CD4-positive, alpha-beta memory T cell (primary cell): ENCODE measurements around the gene C12orf43. TPM values are rescaled to one million over a fixed set of nuclear protein-coding genes. Genes with fewer than 3 reads are reported as not detected.

Experiments
- CTCF ChIA-PET: fragments of 350-600 bp; sonication (Branson Sonifier 250); formaldehyde crosslinking; loops from one replicate; lab custom pipeline; 2021; ENCODE audit warnings: inconsistent platforms; ENCODE audit not compliant: partially characterized antibody; lab: Charles Lee
- POLR2A ChIA-PET: fragments of 350-600 bp; sonication (Branson Sonifier 250); formaldehyde crosslinking; loops from one replicate; lab custom pipeline; 2021; ENCODE audit not compliant: partially characterized antibody; lab: Charles Lee
- DNase-seq, 5 donors: peaks; one replicate each; pipeline versions ENCODE4 v3.0.0 to v3.0.0-alpha.2; 2020 to 2022; ENCODE audit warnings: mixed read lengths in 1 of 5
- H3K27ac ChIP-seq: one replicate; pipeline ENCODE4 v1.7.0; 2013; ENCODE audit warnings: low read depth, low read length
- H3K27me3 ChIP-seq: 2 replicates; pipeline ENCODE4 v1.7.0; 2013; ENCODE audit warnings: mild to moderate bottlenecking, low read length, moderate library complexity; ENCODE audit not compliant: insufficient read depth
- H3K36me3 ChIP-seq: 2 replicates; pipeline ENCODE4 v1.7.0; 2013; ENCODE audit warnings: mild to moderate bottlenecking, low read length, moderate library complexity; ENCODE audit not compliant: insufficient read depth
- H3K4me1 ChIP-seq: 2 replicates; pipeline ENCODE4 v1.7.0; 2013; ENCODE audit warnings: mild to moderate bottlenecking, low read length, moderate library complexity; ENCODE audit not compliant: insufficient read depth
- H3K4me3 ChIP-seq, 2 donors: one replicate each; pipeline ENCODE4 v1.7.0; 2013; ENCODE audit warnings: low read length in 2 of 2, mild to moderate bottlenecking in 1 of 2
- H3K9me3 ChIP-seq, 2 donors: one replicate each; pipeline ENCODE4 v1.7.0; 2013; ENCODE audit warnings: low read length in 2 of 2, control low read depth in 1 of 2; ENCODE audit not compliant: control insufficient read depth in 1 of 2
- H3K27ac Mint-ChIP-seq, 7 donors: one replicate each; pipeline ENCODE4 v1.8.0; 2020 to 2021; ENCODE audit warnings: mixed read lengths in 7 of 7, mild to moderate bottlenecking in 6 of 7, inconsistent platforms in 3 of 7, moderate library complexity in 3 of 7
- H3K27me3 Mint-ChIP-seq, 2 donors: one replicate each; pipeline ENCODE4 v1.8.0; 2020 to 2021; ENCODE audit warnings: mixed read lengths in 2 of 2
- H3K36me3 Mint-ChIP-seq, 2 donors: one replicate each; pipeline ENCODE4 v1.8.0; 2020 to 2021; ENCODE audit warnings: mixed read lengths in 2 of 2, inconsistent platforms in 1 of 2, mild to moderate bottlenecking in 1 of 2
- H3K4me1 Mint-ChIP-seq, 4 donors: one replicate each; pipeline ENCODE4 v1.8.0; 2020 to 2021; ENCODE audit warnings: mixed read lengths in 4 of 4, mild to moderate bottlenecking in 1 of 4
- H3K4me3 Mint-ChIP-seq, 8 donors: one replicate each; pipeline ENCODE4 v1.8.0; 2020 to 2021; ENCODE audit warnings: mixed read lengths in 8 of 8, mild to moderate bottlenecking in 7 of 8, moderate library complexity in 6 of 8, inconsistent platforms in 3 of 8
- H3K9me3 Mint-ChIP-seq, 8 donors: one replicate each; pipeline ENCODE4 v1.8.0; 2020 to 2021; ENCODE audit warnings: mixed read lengths in 8 of 8, mild to moderate bottlenecking in 5 of 8, inconsistent platforms in 3 of 8, moderate library complexity in 1 of 8
- intact Hi-C: fragments of 100-400 bp; cut with micrococcal nuclease; formaldehyde crosslinking; loops from one replicate; pipeline ENCODE4 v1.15.1; 2023
- polyA plus RNA-seq, 2 donors: library from polyadenylated mRNA; unstranded; fragments of 300-500 nt; fragmentation: Illumina TruSeq; gene quantifications; one replicate each; pipeline ENCODE4 v1.2.3, GENCODE V29; 2021
- total RNA-seq, 2 experiments: library from RNA; stranded (reverse); gene quantifications; one replicate each; pipeline ENCODE4 v1.2.3, GENCODE V29; 2021

Gene C12orf43
- total and polyA plus RNA-seq, 4 experiments from 2014 or later: 13.8 to 17.6 (median 15.8) TPM

DNA sequence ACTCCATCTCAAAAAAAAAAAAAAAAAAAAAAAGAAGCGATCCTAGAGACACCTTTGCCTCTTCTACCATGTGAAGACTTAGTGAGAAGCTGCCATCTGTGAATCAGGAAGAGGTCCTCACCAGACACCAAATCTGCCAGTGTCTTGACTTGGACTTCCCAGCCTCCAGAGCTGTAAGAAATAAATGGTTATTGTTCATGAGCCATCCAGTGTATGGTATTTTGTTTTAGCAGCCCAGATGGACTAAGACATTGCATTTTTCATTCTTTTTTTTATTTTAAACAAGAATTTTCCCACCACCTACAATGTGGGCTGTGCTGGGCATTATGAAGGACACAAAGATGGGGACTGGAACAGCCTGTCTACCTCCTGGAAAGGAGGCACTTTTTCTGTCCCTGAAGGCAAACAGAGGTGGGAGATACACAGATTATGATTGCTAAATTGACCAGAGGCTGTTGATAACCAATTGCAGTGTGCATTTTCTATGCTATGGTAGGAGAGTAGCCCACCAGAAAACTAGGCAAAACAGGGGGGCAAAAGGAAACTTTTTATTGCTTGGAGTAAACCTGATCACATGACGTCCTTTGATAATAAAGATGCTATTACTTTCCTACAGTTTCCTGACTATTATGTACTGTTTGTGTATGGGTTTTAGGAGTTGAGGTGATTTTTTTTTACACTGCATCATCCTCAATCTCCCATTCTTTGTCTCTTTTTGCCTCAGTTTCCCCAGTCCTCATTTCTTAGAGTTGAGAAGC lies 2.8 kb upstream of the C12orf43 start:
- peaks cover 16% of the 10 kb centered on the region for H3K36me3 ChIP-seq
- Mint-ChIP-seq H3K4me1 (peaks cover 14 to 22% (median 17%) of the 10 kb centered on the region in 4 donors), H3K36me3 (peaks cover 19 to 30% of the 10 kb centered on the region in 2 donors), H3K27me3 (no peaks in the 10 kb centered on the region), H3K4me3 (peak overlapping the region in 1 of 8 donors; percentile 54), H3K27ac (peak overlapping the region in 1 of 7 donors; percentile 36), H3K9me3 (no peaks in the 10 kb centered on the region)
- no peak for DNase-seq
- no peaks in the 10 kb centered on the region for H3K27me3 ChIP-seq
- intact Hi-C loops: no loop called here
- ChIA-PET CTCF (interaction anchor here (1.3 kb wide), 1 partner anchor 41 kb away, joined by 3 read pairs; no protein-coding TSS in a partner anchor), POLR2A (interaction anchor here (0.7 kb wide), 1 partner anchor 16 kb away, joined by 3 read pairs; no protein-coding TSS in a partner anchor)
- no peak overlapping the region for H3K4me3 ChIP-seq
- H3K27ac ChIP-seq: no peak overlapping the region
- H3K4me1 ChIP-seq: peaks cover 15% of the 10 kb centered on the region
- H3K9me3 ChIP-seq: no peaks in the 10 kb centered on the region

DNA sequence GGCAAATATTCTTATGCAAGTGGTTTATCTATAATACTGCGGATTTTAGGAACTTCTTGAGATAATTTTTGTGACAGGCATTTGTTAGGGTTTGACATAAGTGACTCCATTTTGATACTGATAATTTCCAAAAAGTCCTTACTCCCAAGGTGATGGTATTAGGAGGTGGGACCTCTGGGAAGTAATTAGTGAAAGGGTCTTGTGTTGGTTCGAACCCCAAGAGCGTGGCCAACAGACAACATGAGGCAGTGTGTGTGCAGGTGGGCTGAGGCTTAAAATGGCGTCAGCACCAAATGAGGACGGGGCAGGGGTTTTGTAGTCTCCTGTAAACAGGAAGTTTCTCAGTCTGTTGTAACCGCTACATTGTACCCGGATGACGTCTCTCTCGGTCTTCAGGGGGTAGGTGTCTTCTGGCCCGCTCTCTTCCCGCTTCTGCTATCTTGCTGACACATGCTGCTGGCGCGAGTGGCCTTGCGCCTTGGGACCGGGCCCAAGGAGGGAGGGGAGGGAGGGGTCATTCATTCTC lies 1.7 kb upstream of the C12orf43 start:
- peaks cover 10% of the 10 kb centered on the region for H3K36me3 ChIP-seq
- Mint-ChIP-seq H3K27ac (peak overlapping the region in 1 of 7 donors; percentile 62), H3K9me3 (no peaks in the 10 kb centered on the region), H3K4me1 (peaks cover 14 to 22% (median 17%) of the 10 kb centered on the region in 4 donors), H3K36me3 (peaks cover 17 to 31% of the 10 kb centered on the region in 2 donors), H3K27me3 (no peaks in the 10 kb centered on the region), H3K4me3 (no peak overlapping the region)
- H3K27ac ChIP-seq: no peak overlapping the region
- intact Hi-C loops: loop anchor here (2.0 kb wide), 1 partner anchor 79 kb away; no protein-coding TSS in a partner anchor
- H3K4me1 ChIP-seq: peaks cover 15% of the 10 kb centered on the region
- H3K4me3 ChIP-seq: no peak overlapping the region
- ChIA-PET CTCF (interaction anchor here (1.6 kb wide), 1 partner anchor 42 kb away, joined by 6 read pairs; no protein-coding TSS in a partner anchor), POLR2A (interaction anchor here (1.2 kb wide), 1 partner anchor 21 kb away, joined by 3 read pairs; the partner anchor contains the start of gene OASL)
- H3K9me3 ChIP-seq: no peaks in the 10 kb centered on the region
- no peaks in the 10 kb centered on the region for H3K27me3 ChIP-seq
- DNase-seq: no peak

DNA sequence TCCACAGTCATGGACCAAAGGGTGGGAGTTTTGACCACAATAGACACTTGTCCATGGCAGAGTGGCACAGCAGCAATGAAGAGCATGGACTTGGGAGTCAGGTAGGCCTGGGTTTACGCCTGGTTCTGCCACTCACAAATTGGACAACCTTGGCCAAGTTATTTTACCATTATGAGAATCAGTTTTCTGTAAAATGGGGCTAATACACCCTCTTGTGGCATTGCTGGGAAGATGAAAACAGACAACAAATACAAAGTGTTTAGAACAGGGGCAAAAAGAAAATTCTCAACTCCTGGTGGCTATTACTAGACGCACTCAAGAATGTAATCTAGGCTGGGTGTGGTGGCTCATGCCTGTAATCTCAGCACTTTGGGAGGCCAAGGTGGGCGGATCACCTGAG lies 2.6 kb downstream of the C12orf43 start:
- H3K36me3 ChIP-seq: peaks cover 29% of the 10 kb centered on the region
- CTCF ChIA-PET: interaction anchor here (0.7 to 1.2 kb wide), 3 partner anchors 83 to 365 kb away, joined by 3 to 4 read pairs (median 3); no protein-coding TSS in a partner anchor
- H3K4me3 Mint-ChIP-seq: peak overlapping the region in 5 of 8 donors; percentile 6 to 55 (median 25)

DNA sequence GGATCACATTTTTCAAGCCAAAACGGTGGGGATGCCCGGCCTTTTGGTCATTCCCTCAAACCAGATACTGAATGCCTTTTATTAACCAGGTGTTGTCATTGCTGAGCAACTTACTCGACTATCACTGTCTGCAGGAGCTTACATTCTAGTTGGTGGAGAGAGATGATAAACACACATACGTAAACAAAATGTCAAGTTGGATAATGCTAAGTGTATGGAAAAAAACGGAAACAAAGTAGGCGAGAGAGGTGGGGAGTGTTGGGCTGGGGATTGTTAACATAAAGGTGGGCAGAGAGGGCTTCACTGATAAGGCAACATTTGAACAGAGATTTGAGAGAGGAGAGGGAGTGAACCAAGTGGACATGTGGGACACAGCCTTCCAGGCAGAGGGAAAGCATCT lies 4.5 kb downstream of the C12orf43 start:
- Mint-ChIP-seq H3K9me3 (no peaks in the 10 kb centered on the region), H3K27me3 (no peaks in the 10 kb centered on the region), H3K4me1 (peaks cover 17 to 27% (median 22%) of the 10 kb centered on the region in 4 donors), H3K4me3 (peak overlapping the region in 1 of 8 donors; percentile 31), H3K27ac (no peak overlapping the region), H3K36me3 (peaks cover 27 to 61% of the 10 kb centered on the region in 2 donors)
- ChIA-PET CTCF (no interaction called here), POLR2A (no interaction called here)
- H3K9me3 ChIP-seq: no peaks in the 10 kb centered on the region
- intact Hi-C loops: no loop called here
- DNase-seq: no peak
- H3K27ac ChIP-seq: no peak overlapping the region
- H3K36me3 ChIP-seq: peaks cover 45% of the 10 kb centered on the region
- peaks cover 15% of the 10 kb centered on the region for H3K4me1 ChIP-seq
- H3K4me3 ChIP-seq: no peak overlapping the region
- H3K27me3 ChIP-seq: no peaks in the 10 kb centered on the region

More for the DNA sequence above, 2.6 kb downstream of the C12orf43 start:
- Histone ChIP-seq H3K9me3 (no peaks in the 10 kb centered on the region), H3K4me3 (no peak overlapping the region), H3K27me3 (no peaks in the 10 kb centered on the region), H3K27ac (no peak overlapping the region), H3K4me1 (peaks cover 15% of the 10 kb centered on the region)
- POLR2A ChIA-PET: no interaction called here
- peak overlapping the region in 1 of 7 donors; percentile 9 for H3K27ac Mint-ChIP-seq
- H3K4me1 Mint-ChIP-seq: peaks cover 17 to 29% (median 23%) of the 10 kb centered on the region in 4 donors
- H3K9me3 Mint-ChIP-seq: no peaks in the 10 kb centered on the region
- intact Hi-C loops: no loop called here
- no peaks in the 10 kb centered on the region for H3K27me3 Mint-ChIP-seq
- no peak for DNase-seq
- peaks cover 20 to 45% of the 10 kb centered on the region in 2 donors for H3K36me3 Mint-ChIP-seq

DNA sequence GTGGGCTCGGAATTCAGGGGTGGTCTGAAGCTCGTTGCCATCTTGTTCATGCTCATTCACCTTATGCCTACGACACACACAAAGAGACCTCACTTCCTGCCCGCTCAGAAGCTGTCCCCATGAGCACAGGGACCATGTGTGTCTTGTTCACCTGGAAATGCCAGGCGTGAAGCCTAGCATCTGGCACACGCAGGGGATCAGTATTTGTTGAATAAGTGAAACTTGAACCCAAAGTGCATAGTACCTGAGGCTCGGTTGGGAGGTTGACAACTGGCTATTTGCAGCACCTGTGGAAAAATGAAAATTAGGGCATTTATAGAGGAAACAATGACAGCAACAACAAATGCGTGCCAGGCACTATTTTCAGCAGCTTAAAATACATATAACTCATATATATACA lies 5.4 kb downstream of the C12orf43 start:
- intact Hi-C loops: no loop called here
- H3K4me1 ChIP-seq: peaks cover 9% of the 10 kb centered on the region
- no peaks in the 10 kb centered on the region for H3K9me3 ChIP-seq
- Mint-ChIP-seq H3K27ac (peak overlapping the region in 1 of 7 donors; percentile 19), H3K27me3 (no peaks in the 10 kb centered on the region), H3K4me1 (peaks cover 13 to 20% (median 16%) of the 10 kb centered on the region in 4 donors), H3K9me3 (no peaks in the 10 kb centered on the region), H3K36me3 (peaks cover 27 to 62% of the 10 kb centered on the region in 2 donors), H3K4me3 (no peak overlapping the region)
- CTCF ChIA-PET: no interaction called here
- peaks cover 45% of the 10 kb centered on the region for H3K36me3 ChIP-seq
- H3K27me3 ChIP-seq: no peaks in the 10 kb centered on the region
- H3K27ac ChIP-seq: no peak overlapping the region
- no peak overlapping the region for H3K4me3 ChIP-seq
- POLR2A ChIA-PET: interaction anchor here (1.2 kb wide), 1 partner anchor 26 kb away, joined by 3 read pairs; no protein-coding TSS in a partner anchor
- no peak for DNase-seq

DNA sequence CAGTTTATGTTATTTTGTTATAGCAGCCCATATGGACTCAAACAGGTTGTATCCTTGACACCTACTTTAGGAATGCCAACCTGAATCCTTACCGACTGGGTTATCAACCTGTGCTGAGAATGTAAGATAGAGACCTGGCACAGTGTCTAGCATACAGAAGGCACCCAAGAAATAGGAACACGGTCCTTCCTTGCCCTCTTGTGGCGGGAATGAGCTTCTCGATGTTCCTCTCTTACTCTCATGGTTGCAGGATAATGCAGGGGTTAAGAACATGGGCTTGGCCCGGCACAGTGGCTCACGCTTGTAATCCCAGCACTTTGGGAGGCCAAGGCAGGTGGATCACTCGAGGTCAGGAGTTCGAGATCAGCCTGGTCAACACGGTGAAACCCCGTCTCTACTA lies 6.5 kb downstream of the C12orf43 start:
- Mint-ChIP-seq H3K4me3 (no peak overlapping the region), H3K27ac (no peak overlapping the region), H3K36me3 (peaks cover 32 to 70% of the 10 kb centered on the region in 2 donors), H3K9me3 (no peaks in the 10 kb centered on the region), H3K4me1 (peaks cover 5 to 9% (median 7%) of the 10 kb centered on the region in 4 donors), H3K27me3 (no peaks in the 10 kb centered on the region)
- H3K36me3 ChIP-seq: peaks cover 46% of the 10 kb centered on the region
- no peak overlapping the region for H3K4me3 ChIP-seq
- CTCF ChIA-PET: no interaction called here
- H3K9me3 ChIP-seq: no peaks in the 10 kb centered on the region
- POLR2A ChIA-PET: no interaction called here
- intact Hi-C loops: loop anchor here (5.0 kb wide), 1 partner anchor 103 kb away; no protein-coding TSS in a partner anchor
- no peaks in the 10 kb centered on the region for H3K4me1 ChIP-seq
- no peak overlapping the region for H3K27ac ChIP-seq
- DNase-seq: no peak
- H3K27me3 ChIP-seq: no peaks in the 10 kb centered on the region
